Hypothalamus (tissue), 51 donors: ENCODE data around the gene SLC9A5.

Experiments used
- DNase-seq, 51 donors: peaks; one replicate each; lab custom pipeline; 2025; lab: John Stamatoyannopoulos, UW

The SLC9A5 gene

DNA sequence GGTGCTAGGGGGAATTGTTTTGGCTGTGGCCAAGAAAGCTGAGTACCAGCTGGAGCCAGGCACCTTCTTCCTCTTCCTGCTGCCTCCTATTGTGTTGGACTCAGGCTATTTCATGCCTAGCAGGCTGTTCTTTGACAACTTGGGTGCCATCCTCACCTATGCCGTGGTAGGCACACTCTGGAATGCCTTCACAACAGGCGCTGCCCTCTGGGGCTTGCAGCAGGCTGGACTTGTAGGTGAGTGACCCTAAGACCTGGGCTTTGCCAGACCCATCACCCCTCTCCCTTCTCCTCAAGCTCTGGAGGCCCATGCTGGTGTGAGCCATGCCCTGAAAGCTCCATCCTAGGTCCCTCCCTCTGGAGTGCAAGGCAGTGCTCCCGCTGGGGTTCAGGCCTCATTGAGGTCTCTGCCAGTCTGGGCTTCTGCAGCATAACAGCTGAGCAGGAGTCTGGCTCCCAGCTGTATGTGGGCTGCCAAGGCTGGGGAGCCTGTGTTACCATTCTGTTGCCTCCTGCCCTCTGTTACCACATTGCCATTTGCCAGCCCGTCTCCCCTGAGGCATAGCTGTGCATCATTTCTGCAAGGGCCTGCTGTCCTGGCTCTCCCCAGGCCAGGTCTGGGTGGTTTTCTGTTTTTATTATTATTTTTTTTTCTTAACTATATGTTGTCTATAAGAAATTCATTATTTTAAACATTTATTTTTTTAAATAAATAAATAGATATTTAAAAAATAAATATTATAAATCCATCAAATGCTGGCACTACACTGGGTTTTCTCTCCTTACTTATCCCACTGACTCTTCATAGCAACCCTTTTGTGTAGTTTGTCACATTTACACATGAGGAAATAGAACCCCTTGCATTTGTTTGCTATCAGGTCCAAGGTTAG, 4.1 kb downstream of the SLC9A5 start:
- peak in 9 of 51 donors; percentile 9 to 53 (median 40) for DNase-seq

- no peak for DNase-seq
These were observed 6.2 kb downstream of the SLC9A5 start for GRCh38 chr16:67254801-67255552.

DNA sequence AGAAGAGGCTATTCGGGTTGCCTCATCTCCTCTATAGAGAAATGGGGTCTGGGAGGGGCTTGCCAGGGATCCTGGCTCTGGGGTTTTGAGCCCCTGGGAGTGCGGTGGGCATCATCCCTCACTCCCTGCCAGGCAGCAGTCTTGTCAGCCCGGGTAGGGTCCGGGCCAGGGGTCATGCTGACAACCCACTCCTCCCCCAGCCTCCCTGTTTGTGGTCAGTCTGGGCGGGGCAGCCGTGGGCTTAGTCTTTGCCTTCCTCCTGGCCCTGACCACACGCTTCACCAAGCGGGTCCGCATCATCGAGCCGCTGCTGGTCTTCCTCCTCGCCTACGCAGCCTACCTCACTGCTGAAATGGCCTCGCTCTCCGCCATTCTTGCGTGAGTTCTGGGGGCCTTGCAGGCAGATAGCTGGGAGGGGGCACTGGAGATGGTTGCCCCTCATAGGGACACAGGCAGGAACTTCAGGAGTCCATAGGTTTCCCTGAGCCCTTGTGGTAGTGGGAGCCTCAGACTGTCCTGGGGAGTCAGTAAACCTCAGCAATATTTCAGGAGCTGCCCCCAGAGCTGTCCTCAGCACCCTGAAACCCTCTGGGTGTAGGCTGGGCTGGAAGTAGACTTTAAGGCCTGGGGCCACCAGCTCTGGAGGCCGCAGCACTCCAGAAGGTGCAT, 6.9 kb downstream of the SLC9A5 start:
- DNase-seq = no peak

DNA sequence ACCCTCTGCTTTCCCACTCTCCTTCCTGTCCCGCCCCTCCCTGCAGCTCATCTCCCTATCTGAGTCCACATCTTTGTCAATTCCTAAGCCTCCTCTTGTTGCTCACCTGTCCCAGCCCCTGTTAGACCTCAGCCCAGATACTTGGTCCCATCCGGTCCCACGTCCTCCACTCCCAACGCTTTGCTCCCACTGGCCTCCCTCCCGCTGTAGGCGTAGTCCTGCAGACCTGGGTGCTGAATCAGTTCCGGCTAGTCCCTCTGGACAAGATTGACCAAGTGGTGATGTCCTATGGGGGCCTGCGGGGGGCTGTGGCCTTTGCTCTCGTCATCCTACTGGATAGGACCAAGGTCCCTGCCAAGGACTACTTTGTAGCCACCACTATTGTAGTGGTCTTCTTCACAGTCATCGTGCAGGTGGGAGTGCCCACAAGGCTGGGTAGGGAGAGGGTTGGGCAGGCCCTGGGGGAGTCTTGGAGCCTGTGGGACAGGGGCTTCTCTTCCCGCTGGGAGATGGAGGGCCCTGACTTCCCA, 8.0 kb downstream of the SLC9A5 start:
- no peak for DNase-seq

GRCh38 chr16:67257486-67258160, 8.8 kb downstream of the SLC9A5 start:
- no peak for DNase-seq

DNA sequence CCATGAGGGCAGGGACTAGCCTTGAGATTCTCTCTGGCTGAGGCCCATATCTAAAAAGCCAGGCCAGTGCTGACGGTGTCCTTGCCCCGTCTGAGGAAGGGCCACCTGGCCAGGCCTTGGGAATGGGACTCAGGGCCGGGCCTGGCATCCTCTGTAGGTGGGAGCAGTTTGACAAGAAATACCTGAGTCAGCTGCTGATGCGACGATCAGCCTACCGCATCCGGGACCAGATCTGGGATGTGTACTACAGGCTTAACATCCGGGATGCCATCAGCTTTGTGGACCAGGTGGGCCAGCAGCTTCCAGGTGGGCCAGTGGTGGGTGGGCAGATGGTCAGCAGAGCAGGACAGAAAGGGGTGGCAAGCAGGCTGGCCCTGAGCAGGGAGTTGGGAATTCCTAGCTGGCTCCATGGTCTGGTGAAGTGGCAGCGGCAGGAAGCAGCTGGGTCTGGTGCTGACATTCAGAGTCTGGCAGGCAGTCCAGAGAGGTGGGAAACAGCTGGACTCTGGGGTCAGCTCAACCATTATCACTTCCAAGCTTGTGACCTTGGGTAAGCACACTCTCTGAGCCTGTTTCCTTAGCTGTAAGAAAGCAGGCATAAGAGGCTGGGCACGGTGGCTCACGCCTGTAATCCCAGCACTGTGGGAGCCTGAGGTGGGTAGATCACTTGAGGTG, 9.5 kb downstream of the SLC9A5 start:
- DNase-seq = no peak

DNA sequence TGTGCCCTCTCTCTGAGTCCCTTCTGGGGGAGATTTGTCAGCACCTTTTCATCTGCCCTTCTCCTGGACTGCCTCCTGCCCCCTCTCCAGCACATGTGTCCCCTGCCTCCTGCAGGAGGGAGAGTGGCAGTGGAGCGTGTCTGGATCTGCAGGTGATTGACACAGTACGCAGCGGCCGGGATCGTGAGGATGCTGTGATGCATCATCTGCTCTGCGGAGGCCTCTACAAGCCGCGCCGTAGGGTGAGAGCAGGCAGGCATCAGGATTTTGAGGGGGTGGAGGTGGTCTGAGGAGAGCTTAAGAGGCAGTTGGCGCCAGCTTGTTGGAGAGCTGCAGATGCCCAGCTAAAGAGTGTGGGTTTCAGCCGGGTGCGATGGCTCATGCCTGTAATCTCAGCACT, 10.9 kb downstream of the SLC9A5 start:
- peak in 1 of 51 donors; percentile 46 for DNase-seq

- DNase-seq = no peak
These were observed 11.8 kb downstream of the SLC9A5 start for GRCh38 chr16:67260426-67261063.

DNA sequence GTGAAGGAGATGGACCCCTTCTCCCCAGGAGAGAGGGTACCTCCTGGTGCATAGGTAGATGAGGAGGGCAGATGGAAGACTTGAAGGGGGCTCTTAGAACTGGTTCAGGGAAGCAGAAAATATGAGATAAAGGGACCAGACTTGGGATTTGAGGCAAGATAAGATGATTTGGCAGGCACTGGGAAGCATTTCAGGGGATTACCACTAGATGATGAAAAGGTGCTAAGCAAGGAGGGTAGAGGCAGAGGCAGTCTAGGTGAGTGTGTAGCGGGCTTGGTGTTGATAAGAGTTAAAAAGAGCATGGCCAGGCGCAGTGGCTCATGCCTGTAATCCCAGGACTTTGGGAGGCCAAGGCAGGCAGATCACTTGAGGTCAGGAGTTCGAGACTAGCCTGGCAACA, 14.4 kb downstream of the SLC9A5 start:
- no peak for DNase-seq

DNA sequence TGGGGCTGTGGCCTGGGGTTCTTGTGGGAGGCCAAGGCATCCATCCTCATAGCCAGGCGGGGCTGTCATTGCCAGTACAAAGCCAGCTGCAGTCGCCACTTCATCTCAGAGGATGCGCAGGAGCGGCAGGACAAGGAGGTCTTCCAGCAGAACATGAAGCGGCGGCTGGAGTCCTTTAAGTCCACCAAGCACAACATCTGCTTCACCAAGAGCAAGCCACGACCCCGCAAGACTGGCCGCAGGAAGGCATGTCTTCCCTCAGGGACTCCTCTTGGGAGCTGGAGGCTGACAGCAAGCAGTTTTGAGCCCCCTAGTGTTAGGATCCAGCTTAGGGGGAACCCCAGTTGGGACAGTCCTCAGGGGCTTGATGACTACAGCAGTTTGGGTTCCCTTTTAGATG, 15.5 kb downstream of the SLC9A5 start:
- DNase-seq = no peak

GRCh38 chr16:67264866-67265265, 16.1 kb downstream of the SLC9A5 start:
- DNase-seq = no peak

- DNase-seq = no peak
These were observed 17.1 kb downstream of the SLC9A5 start for GRCh38 chr16:67265834-67266233.

GRCh38 chr16:67268136-67268579, 19.4 kb downstream of the SLC9A5 start:
- no peak for DNase-seq

DNA sequence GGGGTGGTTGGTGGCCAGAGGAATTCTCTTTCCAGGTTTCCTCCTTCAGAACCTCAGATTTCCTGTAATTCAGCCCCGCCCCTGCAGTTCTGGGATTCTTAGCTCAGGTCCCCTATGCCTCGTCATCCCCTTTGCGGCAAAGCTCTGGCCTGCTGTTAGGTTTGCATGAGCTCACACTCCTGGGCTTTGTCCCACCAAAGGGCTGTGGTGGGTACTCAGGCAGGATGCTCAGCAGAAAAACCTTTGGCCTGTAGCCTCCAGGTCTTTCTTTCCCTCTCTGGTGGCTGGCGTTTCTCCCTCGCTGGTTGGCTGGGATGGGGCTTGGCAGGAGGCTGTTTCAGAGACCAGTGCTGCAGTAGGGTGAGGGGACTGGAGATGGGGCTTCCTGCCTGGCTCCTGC, 21.0 kb downstream of the SLC9A5 start:
- no peak for DNase-seq

GRCh38 chr16:67270931-67271338, 22.2 kb downstream of the SLC9A5 start:
- DNase-seq = no peak

GRCh38 chr16:67271446-67271845, 22.7 kb downstream of the SLC9A5 start:
- no peak for DNase-seq

DNA sequence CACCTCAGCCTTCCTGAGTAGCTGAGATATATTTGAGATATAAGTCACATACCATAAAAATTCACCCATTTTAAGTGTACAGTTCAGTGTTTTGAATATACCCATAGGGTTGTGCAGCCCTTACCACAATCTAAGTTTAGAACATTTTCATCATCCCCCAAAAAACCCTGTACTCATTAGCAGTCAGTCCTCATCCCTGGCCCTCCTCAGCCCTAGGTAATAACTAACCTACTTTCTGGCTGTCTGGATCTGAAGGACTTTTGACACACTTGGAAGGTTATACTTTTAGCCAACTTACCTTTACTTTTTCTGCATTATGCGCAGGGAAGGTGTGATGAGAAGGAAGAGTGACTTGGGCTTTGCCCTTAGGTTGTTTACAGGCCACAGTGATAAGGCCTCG, 26.5 kb downstream of the SLC9A5 start:
- DNase-seq = no peak

GRCh38 chr16:67277294-67277998, 28.7 kb downstream of the SLC9A5 start:
- DNase-seq = peak in 4 of 51 donors; percentile 8 to 45 (median 12)
